ENCODE results near the gene ATRAID. TPM values are rescaled to one million over a fixed set of nuclear protein-coding genes. Genes with fewer than 3 reads are reported as not detected.

The ATRAID gene
- total RNA-seq, 4 donors from 2014 or later, result 114 to 197 (median 157) TPM

GRCh38 chr2:27222407-27222806 is 10.6 kb downstream of the ATRAID start:
- no peak for DNase-seq (ENCODE audit: low spot score)
- no peak for ATAC-seq (ENCODE audit: low FRiP score)
- TF ChIP-seq CTCF (IDR thresholded peaks at IDR 0.05), result no peak

GRCh38 chr2:27223416-27223815 is 11.6 kb downstream of the ATRAID start:
- ATAC-seq (ENCODE audit: low FRiP score) (no peak), DNase-seq (ENCODE audit: low spot score) (no peak)
- no peak for TF ChIP-seq CTCF (IDR thresholded peaks at IDR 0.05)

GRCh38 chr2:27225526-27225925 is 13.7 kb downstream of the ATRAID start:
- no peak for ATAC-seq (ENCODE audit: low FRiP score)

GRCh38 chr2:27227501-27227900 is 15.7 kb downstream of the ATRAID start:
- TF ChIP-seq CTCF (IDR thresholded peaks at IDR 0.05), result no peak
- no peak for DNase-seq (ENCODE audit: low spot score)
- ATAC-seq (ENCODE audit: low FRiP score), result no peak

More at GRCh38 chr2:27225526-27225925, 13.7 kb downstream of the ATRAID start:
- no peak for DNase-seq (ENCODE audit: low spot score)
- TF ChIP-seq CTCF (IDR thresholded peaks at IDR 0.05), result no peak

- no peak for DNase-seq (ENCODE audit: low spot score)
- ATAC-seq (ENCODE audit: low FRiP score), result no peak
- no peak for TF ChIP-seq CTCF (IDR thresholded peaks at IDR 0.05)
These were observed 20.1 kb downstream of the ATRAID start for GRCh38 chr2:27231921-27232320.

GRCh38 chr2:27233341-27233740 is 21.5 kb downstream of the ATRAID start:
- no peak for TF ChIP-seq CTCF (IDR thresholded peaks at IDR 0.05)
- ATAC-seq (ENCODE audit: low FRiP score) (no peak), DNase-seq (ENCODE audit: low spot score) (no peak)

GRCh38 chr2:27236136-27236535 is 24.3 kb downstream of the ATRAID start:
- no peak for DNase-seq (ENCODE audit: low spot score)
- no peak for ATAC-seq (ENCODE audit: low FRiP score)

More at GRCh38 chr2:27236136-27236535, 24.3 kb downstream of the ATRAID start:
- TF ChIP-seq CTCF (IDR thresholded peaks at IDR 0.05), result no peak

All from omental fat pad (tissue), 4 donors.